HG03520 (cell line): ENCODE measurements around the gene SYT9.

Experiments used
- ATAC-seq: cut with Tn5 transposase; IDR thresholded peaks from one replicate; pipeline ENCODE4 v1.9.1; 2021; ENCODE audit warnings: mild to moderate bottlenecking, moderate library complexity; ENCODE audit not compliant: unreplicated experiment

SYT9 gene

DNA sequence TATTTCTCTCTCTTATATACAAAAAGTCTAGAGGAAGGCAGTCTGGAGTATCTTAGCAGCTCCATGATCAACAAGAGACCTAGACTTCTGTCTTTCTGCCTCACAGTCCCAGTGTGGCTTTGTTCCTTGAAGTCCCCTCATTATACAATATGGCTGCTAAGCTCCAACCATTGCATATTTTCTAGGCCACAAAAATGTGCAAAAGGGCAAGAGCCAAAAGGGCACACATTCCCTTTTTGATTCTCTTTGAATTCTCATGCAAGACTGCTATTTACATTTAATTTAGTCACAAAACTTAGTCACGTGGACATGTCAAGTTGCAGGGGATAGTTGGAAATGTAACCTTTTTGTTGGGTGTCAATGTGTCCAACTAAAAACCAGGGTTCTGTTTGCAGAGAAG lies 169.4 kb downstream of the SYT9 start:
- ATAC-seq, result no peak

DNA sequence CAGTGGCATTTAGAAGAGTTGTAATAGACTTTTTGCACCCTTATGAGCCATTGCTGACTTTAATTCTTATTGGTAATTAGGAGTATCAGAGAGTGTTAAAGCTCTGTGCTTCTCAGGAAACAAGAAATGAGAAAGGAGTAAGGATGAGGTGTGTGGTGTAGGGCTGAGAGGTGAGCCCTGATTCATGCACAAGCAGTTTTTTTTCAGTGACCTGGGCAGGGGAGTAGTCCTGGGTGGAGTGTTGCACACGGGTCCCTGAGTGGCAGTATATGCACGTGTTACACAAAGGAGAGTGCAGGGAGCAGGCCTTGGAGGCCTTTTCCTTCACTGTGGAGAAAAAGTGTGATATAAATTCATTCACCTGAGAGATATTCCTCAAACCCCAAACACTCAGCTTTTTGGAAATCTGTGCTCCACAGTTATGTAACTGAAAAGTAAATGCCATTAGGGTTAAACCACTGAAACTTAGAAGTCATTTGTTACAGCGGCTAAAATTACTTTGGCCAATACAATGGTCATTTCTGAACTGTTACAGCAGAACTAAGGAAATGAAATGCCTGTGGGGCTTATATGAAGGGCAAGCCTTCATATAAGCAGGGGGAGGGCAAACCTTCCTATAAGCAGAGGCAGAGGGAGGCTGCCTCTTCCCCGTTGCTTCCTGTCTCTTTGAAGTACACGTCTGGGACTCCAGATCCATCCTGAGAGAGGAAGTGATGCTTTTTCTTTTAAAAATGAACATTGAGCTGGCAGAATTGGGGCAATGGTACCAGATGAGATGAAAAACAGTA lies 171.0 kb downstream of the SYT9 start:
- no peak for ATAC-seq

DNA sequence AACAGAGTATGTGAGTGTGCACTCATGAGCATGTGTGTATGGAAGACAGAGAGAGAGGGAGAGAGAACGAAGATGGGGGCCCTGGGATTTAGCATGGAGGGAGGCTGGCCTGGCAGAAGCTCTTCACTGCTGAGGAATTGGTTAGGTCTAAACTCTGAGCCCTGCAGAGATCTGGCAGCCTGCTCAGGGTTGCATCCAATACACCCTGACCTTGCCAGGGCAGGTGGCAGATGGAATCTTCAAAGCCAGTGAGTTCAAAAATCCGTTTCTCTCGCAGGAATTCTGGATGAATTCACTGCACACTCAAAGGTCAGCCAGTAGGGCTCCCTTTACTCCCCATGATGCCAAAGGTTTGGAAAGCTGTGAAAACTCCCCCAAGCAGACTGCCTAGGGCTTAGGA lies 172.2 kb downstream of the SYT9 start:
- no peak for ATAC-seq

DNA sequence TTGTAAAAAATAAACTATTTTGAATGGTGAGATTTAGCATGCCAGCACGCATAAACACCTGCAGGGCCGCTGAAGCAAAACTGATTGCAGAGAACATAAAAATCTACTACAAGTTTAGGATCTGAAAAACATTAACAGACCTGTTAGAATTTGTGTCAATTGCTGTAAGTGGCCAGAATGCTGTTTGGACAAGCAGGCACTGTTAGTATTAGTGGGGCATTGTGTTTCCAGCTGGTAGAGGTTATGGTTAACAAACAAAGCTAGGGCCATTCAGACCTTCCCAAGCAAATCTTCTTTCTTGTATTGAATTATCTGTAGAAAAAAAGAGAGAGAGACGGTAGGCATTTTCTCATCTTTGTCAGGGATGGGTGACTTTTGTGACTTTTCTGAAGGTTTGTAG lies 176.0 kb downstream of the SYT9 start:
- ATAC-seq, result no peak

- no peak for ATAC-seq
Observed at GRCh38 chr11:7428196-7428595, 176.5 kb downstream of the SYT9 start.

GRCh38 chr11:7430496-7430895 lies 178.8 kb downstream of the SYT9 start:
- no peak for ATAC-seq

DNA sequence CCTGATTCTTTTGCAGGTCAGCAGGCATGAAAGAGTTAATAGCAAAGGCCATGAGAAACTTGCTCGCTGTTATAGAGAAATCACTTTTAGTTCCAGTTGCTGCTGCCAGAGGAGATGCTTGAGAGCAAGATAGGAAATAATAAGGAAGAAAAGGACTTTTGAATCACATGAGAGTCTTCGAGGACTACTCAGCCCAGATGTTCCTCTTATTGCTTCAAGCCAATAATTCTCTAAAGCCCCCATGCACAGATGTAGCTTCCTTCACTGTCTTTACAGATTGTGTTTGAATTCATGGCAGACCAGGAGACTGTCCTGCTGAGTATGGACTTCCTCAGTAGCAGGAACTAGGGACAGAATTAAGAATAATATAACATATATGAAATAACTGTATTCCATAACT lies 183.5 kb downstream of the SYT9 start:
- ATAC-seq, result no peak

DNA sequence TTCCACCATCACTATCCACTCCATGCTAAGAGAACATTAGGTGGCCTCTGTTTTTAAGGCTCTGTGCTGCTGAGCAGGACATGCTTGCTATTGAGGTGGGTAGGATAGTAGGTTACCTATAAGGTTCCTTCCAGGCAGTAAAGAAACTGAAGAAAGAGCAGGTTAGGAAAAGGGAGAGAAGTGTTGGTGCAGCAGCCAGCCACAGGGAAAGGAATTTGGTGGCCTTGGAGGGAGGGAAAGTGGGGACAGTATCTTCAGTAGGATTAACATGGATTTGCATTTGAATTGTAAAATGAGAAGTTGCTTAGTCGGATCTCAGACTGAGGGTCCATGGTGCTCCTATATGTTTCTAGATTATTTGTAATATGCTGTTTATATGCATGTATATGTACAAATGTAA lies 184.4 kb downstream of the SYT9 start:
- ATAC-seq, result no peak

DNA sequence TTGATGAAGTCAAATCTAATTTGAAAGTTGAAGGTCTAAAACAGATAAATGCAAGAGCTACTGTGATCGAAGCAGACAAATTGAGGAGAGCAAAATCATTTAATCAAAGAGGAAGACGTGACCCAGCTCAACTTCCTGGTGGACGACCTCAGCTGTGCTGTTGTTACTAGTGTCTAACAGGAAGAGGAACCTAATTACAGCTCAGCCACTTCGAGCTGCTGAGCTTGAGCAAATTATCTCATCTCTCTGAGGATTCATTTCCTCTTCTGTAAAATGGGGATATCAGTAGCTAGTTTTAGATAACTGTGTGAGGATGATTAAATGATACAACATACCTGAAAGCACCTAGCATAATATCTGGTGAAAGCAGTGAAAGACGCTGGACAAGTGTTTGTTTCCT lies 185.0 kb downstream of the SYT9 start:
- ATAC-seq, result peak; percentile 87

- ATAC-seq, result no peak
Observed at GRCh38 chr11:7437696-7438095, 186.0 kb downstream of the SYT9 start.

DNA sequence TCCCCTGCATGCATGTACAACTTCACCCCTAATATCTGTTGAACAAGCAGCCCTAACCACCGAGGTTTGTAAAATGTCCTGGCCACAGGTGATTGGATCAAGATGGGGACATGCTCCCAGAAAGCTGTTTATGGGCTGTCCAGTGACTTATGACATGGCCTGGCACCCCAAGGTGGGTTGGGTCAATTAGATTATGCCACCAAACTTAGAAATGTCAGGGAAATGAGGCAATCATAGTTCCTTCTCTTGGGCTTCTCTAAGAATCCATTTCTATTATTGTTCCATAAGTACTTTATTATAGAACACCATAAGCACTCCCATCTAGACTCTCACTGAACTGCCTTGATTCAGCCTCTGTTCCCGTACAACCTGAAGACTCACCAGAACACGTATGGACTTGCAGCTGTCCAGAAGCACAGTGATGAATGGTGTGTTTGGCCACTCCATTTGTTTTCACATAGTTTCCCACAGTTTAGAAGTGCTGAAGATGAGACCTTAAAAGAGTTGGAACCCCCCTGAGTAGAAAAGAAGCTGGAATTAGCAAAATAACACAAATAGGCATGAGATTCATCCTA lies 188.1 kb downstream of the SYT9 start:
- no peak for ATAC-seq

DNA sequence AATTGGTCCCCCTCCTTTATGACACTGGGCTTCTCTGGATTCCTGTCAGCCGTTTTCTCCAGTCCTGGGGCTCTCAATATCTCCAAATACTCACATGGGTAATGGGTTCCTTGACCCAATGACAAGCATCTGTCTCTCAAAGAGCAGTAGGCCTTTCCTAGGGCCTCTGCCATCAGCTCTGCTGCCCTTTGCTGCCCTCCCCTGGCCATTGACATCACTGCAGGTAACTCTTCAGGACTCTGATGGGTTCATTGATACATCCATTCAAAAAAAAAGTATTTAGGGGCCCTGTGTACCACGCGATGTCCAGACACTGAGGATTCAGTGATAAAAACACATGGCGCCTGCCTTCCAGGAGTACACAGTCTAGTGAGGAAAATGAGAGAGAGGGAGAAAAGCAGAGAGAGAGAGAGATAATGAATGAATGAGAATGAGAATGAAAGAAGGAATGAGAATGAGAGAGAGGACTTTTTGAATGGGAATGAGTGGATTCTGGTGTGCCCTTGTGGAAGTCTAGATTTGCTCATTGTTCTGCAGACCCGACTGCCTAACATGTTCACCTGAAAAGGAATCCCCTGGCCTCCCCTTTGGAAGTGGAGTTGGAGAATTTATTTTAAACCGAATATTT lies 191.0 kb downstream of the SYT9 start:
- ATAC-seq, result peak; percentile 80

- ATAC-seq, result no peak
Observed at GRCh38 chr11:7444091-7444981, 192.6 kb downstream of the SYT9 start.

- ATAC-seq, result no peak
Observed at GRCh38 chr11:7445564-7445963, 193.9 kb downstream of the SYT9 start.

- ATAC-seq, result no peak
Observed at GRCh38 chr11:7448201-7448600, 196.5 kb downstream of the SYT9 start.

GRCh38 chr11:7449211-7449840 lies 197.6 kb downstream of the SYT9 start:
- no peak for ATAC-seq

DNA sequence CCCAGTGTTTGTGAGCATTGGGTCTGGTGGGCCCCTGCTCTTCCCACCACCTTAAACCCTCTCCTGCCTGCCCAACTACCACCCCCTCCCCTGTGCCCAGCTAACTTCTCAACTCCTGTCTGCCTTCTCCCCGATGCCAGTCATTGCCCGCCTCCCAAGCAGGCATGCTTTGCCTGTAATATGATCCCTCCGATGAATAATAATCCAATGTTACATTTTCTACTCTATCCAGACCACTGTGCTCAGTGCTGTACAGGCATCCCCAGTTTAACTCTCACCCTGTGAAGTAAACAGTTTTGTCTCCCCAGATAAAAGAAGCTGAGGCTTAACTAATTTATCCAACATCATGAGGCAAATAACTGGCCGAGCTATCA lies 198.1 kb downstream of the SYT9 start:
- ATAC-seq, result no peak

- ATAC-seq, result no peak
Observed at GRCh38 chr11:7450836-7451235, 199.1 kb downstream of the SYT9 start.

DNA sequence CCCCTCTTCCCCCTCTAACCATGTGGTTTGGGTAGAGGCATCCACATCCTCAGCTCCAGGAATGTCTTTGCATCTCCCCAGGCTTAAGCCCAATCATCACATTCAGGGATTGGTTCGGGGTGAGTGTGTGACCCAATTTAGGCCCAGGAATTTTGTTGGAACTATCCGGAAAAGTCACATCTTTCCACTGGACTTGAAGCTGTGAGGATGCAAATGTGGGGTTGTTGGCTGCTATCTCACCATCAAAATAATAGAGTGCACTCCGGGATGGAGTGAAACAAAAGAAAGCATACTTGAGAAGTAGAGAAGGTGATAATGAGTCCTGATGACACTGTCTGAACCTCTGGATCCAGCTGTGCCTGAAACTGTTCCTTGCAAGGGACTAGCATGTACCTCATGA lies 199.8 kb downstream of the SYT9 start:
- no peak for ATAC-seq

GRCh38 chr11:7451952-7452494 lies 200.3 kb downstream of the SYT9 start:
- ATAC-seq, result no peak

GRCh38 chr11:7454854-7455253 lies 203.2 kb downstream of the SYT9 start:
- ATAC-seq, result no peak
